H1 (cell line): ENCODE data around the gene ZBTB25. TPM values are rescaled to one million over a fixed set of nuclear protein-coding genes. Genes with fewer than 3 reads are reported as not detected.

ENCODE experiments used
- polyA plus RNA-seq, 7 experiments: library from polyadenylated mRNA; depleted of rRNA in 3 of 7; stranded (reverse) in 5 of 7; unstranded in 2 of 7; fragments of >200 nt in 5 of 7; fragments of 200-250 nt in 2 of 7; gene quantifications; 1 replicate in 5 of 7; 2 replicates in 1 of 7; 4 replicates in 1 of 7; pipeline versions ENCODE4 v1.2.1 to v1.2.3, GENCODE V29; 2011 to 2013; ENCODE audit warnings: missing spikeins in 2 of 7, mixed read lengths in 2 of 7
- total RNA-seq: library from RNA; stranded (reverse); fragmentation: NEBNext Ultra II Directional; extraction: Animal tissue kit (Norgen Biotek cat#: 25700); gene quantifications from 2 replicates; pipeline ENCODE4 v1.2.1, GENCODE V29; 2021
- TF ChIP-seq, protein P1 (sequence below): fragments of 300-600 bp; sonication (generic); IDR thresholded peaks from 2 replicates; pipeline ENCODE4 v1.7.1; 2012; ENCODE audit warnings: low read length, moderate library complexity, mild to moderate bottlenecking, inconsistent platforms; ENCODE audit not compliant: insufficient replicate concordance

The ZBTB25 gene
- total and polyA plus RNA-seq, 2 of the 8 experiments (the other 6 are each of a cell fraction or from before 2014, with no cell fraction given): 5.4 to 11.4 TPM

DNA sequence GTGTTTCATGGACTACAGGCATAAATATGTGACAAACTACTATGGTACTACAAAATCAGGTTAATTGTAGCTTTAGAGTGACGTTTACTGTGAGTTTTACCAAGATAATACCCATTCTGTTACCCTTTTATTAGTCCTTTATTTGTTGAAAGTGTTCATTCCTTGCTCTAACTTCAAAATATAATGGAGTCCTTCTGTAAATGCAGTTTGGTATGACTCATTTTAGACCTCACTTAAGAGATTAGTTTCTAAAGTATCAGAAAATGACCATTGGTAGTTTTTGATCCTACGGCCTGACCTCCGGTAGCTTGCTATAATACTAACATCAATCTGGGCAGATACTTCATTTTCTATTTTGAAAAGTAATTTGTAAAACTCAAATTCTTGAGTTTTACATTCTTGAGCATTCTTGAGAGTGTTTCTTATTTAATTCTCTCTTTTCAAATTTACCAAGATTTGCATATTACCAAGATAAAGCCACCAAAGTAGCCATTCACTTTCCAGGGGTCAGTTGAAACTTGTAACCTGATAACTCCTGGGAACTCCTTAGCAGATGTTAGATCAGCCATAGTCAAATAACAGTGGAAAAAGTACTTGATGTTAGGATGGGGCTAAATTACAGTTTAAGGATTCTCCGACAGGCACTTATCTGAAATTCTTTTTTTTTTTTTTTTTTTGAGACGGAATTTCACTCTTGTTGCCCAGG lies 41.1 kb upstream of the ZBTB25 start (continued):
- TF ChIP-seq, protein P1, sequence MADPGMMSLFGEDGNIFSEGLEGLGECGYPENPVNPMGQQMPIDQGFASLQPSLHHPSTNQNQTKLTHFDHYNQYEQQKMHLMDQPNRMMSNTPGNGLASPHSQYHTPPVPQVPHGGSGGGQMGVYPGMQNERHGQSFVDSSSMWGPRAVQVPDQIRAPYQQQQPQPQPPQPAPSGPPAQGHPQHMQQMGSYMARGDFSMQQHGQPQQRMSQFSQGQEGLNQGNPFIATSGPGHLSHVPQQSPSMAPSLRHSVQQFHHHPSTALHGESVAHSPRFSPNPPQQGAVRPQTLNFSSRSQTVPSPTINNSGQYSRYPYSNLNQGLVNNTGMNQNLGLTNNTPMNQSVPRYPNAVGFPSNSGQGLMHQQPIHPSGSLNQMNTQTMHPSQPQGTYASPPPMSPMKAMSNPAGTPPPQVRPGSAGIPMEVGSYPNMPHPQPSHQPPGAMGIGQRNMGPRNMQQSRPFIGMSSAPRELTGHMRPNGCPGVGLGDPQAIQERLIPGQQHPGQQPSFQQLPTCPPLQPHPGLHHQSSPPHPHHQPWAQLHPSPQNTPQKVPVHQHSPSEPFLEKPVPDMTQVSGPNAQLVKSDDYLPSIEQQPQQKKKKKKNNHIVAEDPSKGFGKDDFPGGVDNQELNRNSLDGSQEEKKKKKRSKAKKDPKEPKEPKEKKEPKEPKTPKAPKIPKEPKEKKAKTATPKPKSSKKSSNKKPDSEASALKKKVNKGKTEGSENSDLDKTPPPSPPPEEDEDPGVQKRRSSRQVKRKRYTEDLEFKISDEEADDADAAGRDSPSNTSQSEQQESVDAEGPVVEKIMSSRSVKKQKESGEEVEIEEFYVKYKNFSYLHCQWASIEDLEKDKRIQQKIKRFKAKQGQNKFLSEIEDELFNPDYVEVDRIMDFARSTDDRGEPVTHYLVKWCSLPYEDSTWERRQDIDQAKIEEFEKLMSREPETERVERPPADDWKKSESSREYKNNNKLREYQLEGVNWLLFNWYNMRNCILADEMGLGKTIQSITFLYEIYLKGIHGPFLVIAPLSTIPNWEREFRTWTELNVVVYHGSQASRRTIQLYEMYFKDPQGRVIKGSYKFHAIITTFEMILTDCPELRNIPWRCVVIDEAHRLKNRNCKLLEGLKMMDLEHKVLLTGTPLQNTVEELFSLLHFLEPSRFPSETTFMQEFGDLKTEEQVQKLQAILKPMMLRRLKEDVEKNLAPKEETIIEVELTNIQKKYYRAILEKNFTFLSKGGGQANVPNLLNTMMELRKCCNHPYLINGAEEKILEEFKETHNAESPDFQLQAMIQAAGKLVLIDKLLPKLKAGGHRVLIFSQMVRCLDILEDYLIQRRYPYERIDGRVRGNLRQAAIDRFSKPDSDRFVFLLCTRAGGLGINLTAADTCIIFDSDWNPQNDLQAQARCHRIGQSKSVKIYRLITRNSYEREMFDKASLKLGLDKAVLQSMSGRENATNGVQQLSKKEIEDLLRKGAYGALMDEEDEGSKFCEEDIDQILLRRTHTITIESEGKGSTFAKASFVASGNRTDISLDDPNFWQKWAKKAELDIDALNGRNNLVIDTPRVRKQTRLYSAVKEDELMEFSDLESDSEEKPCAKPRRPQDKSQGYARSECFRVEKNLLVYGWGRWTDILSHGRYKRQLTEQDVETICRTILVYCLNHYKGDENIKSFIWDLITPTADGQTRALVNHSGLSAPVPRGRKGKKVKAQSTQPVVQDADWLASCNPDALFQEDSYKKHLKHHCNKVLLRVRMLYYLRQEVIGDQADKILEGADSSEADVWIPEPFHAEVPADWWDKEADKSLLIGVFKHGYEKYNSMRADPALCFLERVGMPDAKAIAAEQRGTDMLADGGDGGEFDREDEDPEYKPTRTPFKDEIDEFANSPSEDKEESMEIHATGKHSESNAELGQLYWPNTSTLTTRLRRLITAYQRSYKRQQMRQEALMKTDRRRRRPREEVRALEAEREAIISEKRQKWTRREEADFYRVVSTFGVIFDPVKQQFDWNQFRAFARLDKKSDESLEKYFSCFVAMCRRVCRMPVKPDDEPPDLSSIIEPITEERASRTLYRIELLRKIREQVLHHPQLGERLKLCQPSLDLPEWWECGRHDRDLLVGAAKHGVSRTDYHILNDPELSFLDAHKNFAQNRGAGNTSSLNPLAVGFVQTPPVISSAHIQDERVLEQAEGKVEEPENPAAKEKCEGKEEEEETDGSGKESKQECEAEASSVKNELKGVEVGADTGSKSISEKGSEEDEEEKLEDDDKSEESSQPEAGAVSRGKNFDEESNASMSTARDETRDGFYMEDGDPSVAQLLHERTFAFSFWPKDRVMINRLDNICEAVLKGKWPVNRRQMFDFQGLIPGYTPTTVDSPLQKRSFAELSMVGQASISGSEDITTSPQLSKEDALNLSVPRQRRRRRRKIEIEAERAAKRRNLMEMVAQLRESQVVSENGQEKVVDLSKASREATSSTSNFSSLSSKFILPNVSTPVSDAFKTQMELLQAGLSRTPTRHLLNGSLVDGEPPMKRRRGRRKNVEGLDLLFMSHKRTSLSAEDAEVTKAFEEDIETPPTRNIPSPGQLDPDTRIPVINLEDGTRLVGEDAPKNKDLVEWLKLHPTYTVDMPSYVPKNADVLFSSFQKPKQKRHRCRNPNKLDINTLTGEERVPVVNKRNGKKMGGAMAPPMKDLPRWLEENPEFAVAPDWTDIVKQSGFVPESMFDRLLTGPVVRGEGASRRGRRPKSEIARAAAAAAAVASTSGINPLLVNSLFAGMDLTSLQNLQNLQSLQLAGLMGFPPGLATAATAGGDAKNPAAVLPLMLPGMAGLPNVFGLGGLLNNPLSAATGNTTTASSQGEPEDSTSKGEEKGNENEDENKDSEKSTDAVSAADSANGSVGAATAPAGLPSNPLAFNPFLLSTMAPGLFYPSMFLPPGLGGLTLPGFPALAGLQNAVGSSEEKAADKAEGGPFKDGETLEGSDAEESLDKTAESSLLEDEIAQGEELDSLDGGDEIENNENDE: peak; percentile 32
